GM12875 (cell line): Measurements from ENCODE around the gene DAPK1.

Experiments
- H3K4me3 ChIP-seq: one replicate; pipeline ENCODE4 v1.5.1; 2011; ENCODE audit warnings: low read depth, low read length, control low read depth
- TF ChIP-seq, protein P1 (sequence below): IDR thresholded peaks from 2 replicates; pipeline ENCODE4 v1.5.1; 2011; ENCODE audit warnings: low read depth, mild to moderate bottlenecking, control low read depth, inconsistent platforms, low read length, moderate library complexity, borderline replicate concordance; ENCODE audit not compliant: insufficient read depth

Gene DAPK1

GRCh38 chr9:87615547-87616148 is 118.0 kb downstream of the DAPK1 start:
- TF ChIP-seq, protein P1, sequence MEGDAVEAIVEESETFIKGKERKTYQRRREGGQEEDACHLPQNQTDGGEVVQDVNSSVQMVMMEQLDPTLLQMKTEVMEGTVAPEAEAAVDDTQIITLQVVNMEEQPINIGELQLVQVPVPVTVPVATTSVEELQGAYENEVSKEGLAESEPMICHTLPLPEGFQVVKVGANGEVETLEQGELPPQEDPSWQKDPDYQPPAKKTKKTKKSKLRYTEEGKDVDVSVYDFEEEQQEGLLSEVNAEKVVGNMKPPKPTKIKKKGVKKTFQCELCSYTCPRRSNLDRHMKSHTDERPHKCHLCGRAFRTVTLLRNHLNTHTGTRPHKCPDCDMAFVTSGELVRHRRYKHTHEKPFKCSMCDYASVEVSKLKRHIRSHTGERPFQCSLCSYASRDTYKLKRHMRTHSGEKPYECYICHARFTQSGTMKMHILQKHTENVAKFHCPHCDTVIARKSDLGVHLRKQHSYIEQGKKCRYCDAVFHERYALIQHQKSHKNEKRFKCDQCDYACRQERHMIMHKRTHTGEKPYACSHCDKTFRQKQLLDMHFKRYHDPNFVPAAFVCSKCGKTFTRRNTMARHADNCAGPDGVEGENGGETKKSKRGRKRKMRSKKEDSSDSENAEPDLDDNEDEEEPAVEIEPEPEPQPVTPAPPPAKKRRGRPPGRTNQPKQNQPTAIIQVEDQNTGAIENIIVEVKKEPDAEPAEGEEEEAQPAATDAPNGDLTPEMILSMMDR: no peak
- no peak overlapping the region for H3K4me3 ChIP-seq

GRCh38 chr9:87618226-87618625 is 120.6 kb downstream of the DAPK1 start:
- no peak overlapping the region for H3K4me3 ChIP-seq
- TF ChIP-seq, protein P1: no peak

DNA sequence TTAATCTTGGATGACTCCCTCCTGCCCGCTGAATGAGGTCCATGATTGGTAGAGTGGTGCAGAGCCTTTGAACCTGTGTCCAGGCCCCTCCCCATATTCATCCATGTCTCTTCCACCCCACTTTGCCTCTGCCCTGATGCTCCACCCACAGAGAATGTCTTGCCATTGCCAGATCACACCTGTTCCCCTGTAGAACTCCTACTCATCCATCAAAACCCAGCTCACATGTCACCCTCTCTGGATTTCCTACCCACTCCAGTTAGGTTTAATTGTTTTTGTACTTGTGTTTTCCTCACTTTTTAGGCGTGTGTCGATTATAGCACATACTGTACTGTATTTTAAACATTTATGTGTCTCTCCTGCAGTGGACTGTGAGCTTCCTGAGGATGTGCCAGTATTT is 121.3 kb downstream of the DAPK1 start:
- TF ChIP-seq, protein P1: no peak
- H3K4me3 ChIP-seq: no peak overlapping the region

GRCh38 chr9:87619346-87619745 is 121.7 kb downstream of the DAPK1 start:
- no peak overlapping the region for H3K4me3 ChIP-seq
- TF ChIP-seq, protein P1: no peak

GRCh38 chr9:87620731-87621322 is 123.2 kb downstream of the DAPK1 start:
- H3K4me3 ChIP-seq: no peak overlapping the region
- TF ChIP-seq, protein P1: no peak

GRCh38 chr9:87622098-87622497 is 124.4 kb downstream of the DAPK1 start:
- TF ChIP-seq, protein P1: no peak

GRCh38 chr9:87622923-87623322 is 125.3 kb downstream of the DAPK1 start:
- TF ChIP-seq, protein P1: no peak
- H3K4me3 ChIP-seq: no peak overlapping the region

More at GRCh38 chr9:87622098-87622497, 124.4 kb downstream of the DAPK1 start:
- no peak overlapping the region for H3K4me3 ChIP-seq
